Panc1 (cell line): ENCODE data around the gene NEAT1. TPM values are rescaled to one million over a fixed set of nuclear protein-coding genes. Genes with fewer than 3 reads are reported as not detected.

Experiments
- ATAC-seq: fragments of 200-7000 bp; cut with Tn5 transposase; 2 replicates; pipeline ENCODE4 v1.9.1; 2020; ENCODE audit warnings: mild to moderate bottlenecking, moderate library complexity
- BruUV-seq: library from RNA; stranded (reverse); fragments of 400-500 nt; replicated peaks from 2 replicates; lab custom pipeline; 2021; lab: Mats Ljungman, UMichigan
- CTCF ChIA-PET: fragments of 300-600 bp; sonication (Branson Sonifier 250); formaldehyde crosslinking; loops from one replicate; lab custom pipeline; 2022; ENCODE audit warnings: antibody characterized with exemption; lab: Charles Lee
- POLR2A ChIA-PET: fragments of 300-600 bp; sonication (Branson Sonifier 250); formaldehyde crosslinking; loops from one replicate; lab custom pipeline; 2022; ENCODE audit warnings: antibody characterized with exemption; lab: Charles Lee
- DNase-seq: peaks from one replicate; pipeline ENCODE4 v3.0.0-alpha.2; 2010; ENCODE audit warnings: low read depth, low spot score
- H3K27ac ChIP-seq: 2 replicates; pipeline ENCODE4 v1.5.1; 2011; ENCODE audit warnings: mild to moderate bottlenecking, low read length, inconsistent platforms
- H3K27me3 ChIP-seq: fragments of 200-500 bp; sonication (Bioruptor generic); 2 replicates; pipeline ENCODE4 v1.6.0; 2014; ENCODE audit warnings: low read length, inconsistent platforms; ENCODE audit not compliant: control insufficient read depth, insufficient read depth
- H3K36me3 ChIP-seq: fragments of 200-500 bp; sonication (Bioruptor generic); 2 replicates; pipeline ENCODE4 v1.5.1; 2014; ENCODE audit warnings: inconsistent platforms, mild to moderate bottlenecking, low read length, moderate library complexity; ENCODE audit not compliant: control insufficient read depth, insufficient read depth
- H3K4me1 ChIP-seq: 2 replicates; pipeline ENCODE4 v1.5.1; 2011; ENCODE audit warnings: inconsistent platforms, mild to moderate bottlenecking, low read length, moderate library complexity; ENCODE audit not compliant: control insufficient read depth, insufficient read depth
- H3K4me3 ChIP-seq, 2 experiments: 2 replicates each; pipeline ENCODE4 v1.5.1; 2011 to 2012; ENCODE audit warnings: low read depth in 2 of 2, low read length in 2 of 2, mild to moderate bottlenecking in 2 of 2, inconsistent platforms in 1 of 2, moderate library complexity in 1 of 2
- H3K9me3 ChIP-seq: fragments of 200-500 bp; sonication (Bioruptor generic); 2 replicates; pipeline ENCODE4 v1.5.1; 2014; ENCODE audit warnings: low read depth, mild to moderate bottlenecking, inconsistent platforms, low read length, moderate library complexity; ENCODE audit not compliant: control insufficient read depth, insufficient read depth
- CTCF ChIP-seq: fragments of 450-650 bp; IDR thresholded peaks from 2 replicates; pipeline ENCODE4 v1.5.1; 2017; ENCODE audit warnings: mild to moderate bottlenecking
- POLR2AphosphoS5 ChIP-seq: IDR thresholded peaks from 2 replicates; pipeline ENCODE4 v1.6.1; 2012; ENCODE audit warnings: mild to moderate bottlenecking, low read depth, low read length, moderate library complexity
- SIN3A ChIP-seq: IDR thresholded peaks from 2 replicates; pipeline ENCODE4 v1.6.1; 2012; ENCODE audit warnings: low read depth, mild to moderate bottlenecking, low read length, moderate library complexity, borderline replicate concordance; ENCODE audit not compliant: insufficient read depth
- TCF7L2 ChIP-seq: IDR thresholded peaks from 2 replicates; pipeline ENCODE4 v1.6.1; 2011; ENCODE audit warnings: mild to moderate bottlenecking, low read depth, low read length, inconsistent platforms
- in situ Hi-C: cut with HindIII; loops from 2 replicates; pipeline ENCODE4 v1.10.0; 2016; ENCODE audit warnings: low sequenced_read_pairs, low pct_unique_long_range_greater_than_20kb
- intact Hi-C: fragments of 100-400 bp; cut with micrococcal nuclease; formaldehyde crosslinking; loops from one replicate; pipeline ENCODE4 v1.10.0; 2022; ENCODE audit not compliant: unreplicated experiment
- total RNA-seq: library from RNA; stranded (reverse); gene quantifications from one replicate; pipeline ENCODE4 v1.2.1, GENCODE V29; 2021; ENCODE audit not compliant: unreplicated experiment
- TF ChIP-seq, protein P1 (sequence below), 2 experiments: IDR thresholded peaks; 2 replicates each; pipeline ENCODE4 v1.6.1; 2011 to 2012; ENCODE audit warnings: low read depth in 2 of 2, control low read depth in 1 of 2, low read length in 1 of 2, mild to moderate bottlenecking in 1 of 2, moderate library complexity in 1 of 2; ENCODE audit not compliant: insufficient read depth in 1 of 2

NEAT1 gene
- total RNA-seq, 1 experiment from 2014 or later = 731 TPM

GRCh38 chr11:65401803-65402248 lies 20.8 kb upstream of the NEAT1 start:
- H3K27me3 ChIP-seq = no peaks in the 10 kb centered on the region
- intact Hi-C loops (no loop called here), in situ Hi-C loops (no loop called here)
- DNase-seq (no peak), ATAC-seq (no peak)
- no peaks in the 10 kb centered on the region for H3K4me1 ChIP-seq
- TF ChIP-seq POLR2AphosphoS5 = no peak
- TF ChIP-seq SIN3A = no peak
- no peak for TF ChIP-seq TCF7L2
- TF ChIP-seq CTCF = no peak
- TF ChIP-seq, protein P1, sequence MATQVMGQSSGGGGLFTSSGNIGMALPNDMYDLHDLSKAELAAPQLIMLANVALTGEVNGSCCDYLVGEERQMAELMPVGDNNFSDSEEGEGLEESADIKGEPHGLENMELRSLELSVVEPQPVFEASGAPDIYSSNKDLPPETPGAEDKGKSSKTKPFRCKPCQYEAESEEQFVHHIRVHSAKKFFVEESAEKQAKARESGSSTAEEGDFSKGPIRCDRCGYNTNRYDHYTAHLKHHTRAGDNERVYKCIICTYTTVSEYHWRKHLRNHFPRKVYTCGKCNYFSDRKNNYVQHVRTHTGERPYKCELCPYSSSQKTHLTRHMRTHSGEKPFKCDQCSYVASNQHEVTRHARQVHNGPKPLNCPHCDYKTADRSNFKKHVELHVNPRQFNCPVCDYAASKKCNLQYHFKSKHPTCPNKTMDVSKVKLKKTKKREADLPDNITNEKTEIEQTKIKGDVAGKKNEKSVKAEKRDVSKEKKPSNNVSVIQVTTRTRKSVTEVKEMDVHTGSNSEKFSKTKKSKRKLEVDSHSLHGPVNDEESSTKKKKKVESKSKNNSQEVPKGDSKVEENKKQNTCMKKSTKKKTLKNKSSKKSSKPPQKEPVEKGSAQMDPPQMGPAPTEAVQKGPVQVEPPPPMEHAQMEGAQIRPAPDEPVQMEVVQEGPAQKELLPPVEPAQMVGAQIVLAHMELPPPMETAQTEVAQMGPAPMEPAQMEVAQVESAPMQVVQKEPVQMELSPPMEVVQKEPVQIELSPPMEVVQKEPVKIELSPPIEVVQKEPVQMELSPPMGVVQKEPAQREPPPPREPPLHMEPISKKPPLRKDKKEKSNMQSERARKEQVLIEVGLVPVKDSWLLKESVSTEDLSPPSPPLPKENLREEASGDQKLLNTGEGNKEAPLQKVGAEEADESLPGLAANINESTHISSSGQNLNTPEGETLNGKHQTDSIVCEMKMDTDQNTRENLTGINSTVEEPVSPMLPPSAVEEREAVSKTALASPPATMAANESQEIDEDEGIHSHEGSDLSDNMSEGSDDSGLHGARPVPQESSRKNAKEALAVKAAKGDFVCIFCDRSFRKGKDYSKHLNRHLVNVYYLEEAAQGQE (IDR thresholded peaks at IDR 0.05; ENCODE audit: insufficient read depth in 1 of 2, low read depth in 2 of 2, low read length in 1 of 2) = no peak
- no peaks in the 10 kb centered on the region for H3K9me3 ChIP-seq
- H3K4me3 ChIP-seq = no peak overlapping the region
- CTCF ChIA-PET = interaction anchor here (0.7 kb wide), 1 partner anchor 20 kb away, joined by 3 read pairs; no protein-coding TSS in a partner anchor
- POLR2A ChIA-PET = no interaction called here
- H3K36me3 ChIP-seq = peaks cover 3% of the 10 kb centered on the region; the same call in 1 of the 2 replicates
- H3K27ac ChIP-seq = no peak overlapping the region
- BruUV-seq = no TSS peak

- H3K27me3 ChIP-seq = no peaks in the 10 kb centered on the region
- ChIA-PET CTCF (no interaction called here), POLR2A (interaction anchor here (0.6 to 0.7 kb wide), 2 partner anchors 12 to 65 kb away, joined by 3 read pairs; no protein-coding TSS in a partner anchor)
- no peaks in the 10 kb centered on the region for H3K4me1 ChIP-seq
- H3K36me3 ChIP-seq = peaks cover 4% of the 10 kb centered on the region; the same call in 1 of the 2 replicates
- BruUV-seq = no TSS peak
- no peak for TF ChIP-seq CTCF
- TF ChIP-seq, protein P1 (IDR thresholded peaks at IDR 0.05; ENCODE audit: insufficient read depth in 1 of 2, low read depth in 2 of 2, low read length in 1 of 2) = no peak
- no peak overlapping the region for H3K4me3 ChIP-seq
- intact Hi-C loops (no loop called here), in situ Hi-C loops (no loop called here)
- DNase-seq (no peak), ATAC-seq (no peak)
- no peaks in the 10 kb centered on the region for H3K9me3 ChIP-seq
- H3K27ac ChIP-seq = no peak overlapping the region
Measured at GRCh38 chr11:65402790-65403189, 19.8 kb upstream of the NEAT1 start.
